NB4 (cell line): ENCODE data around the gene MIEN1.
"Not testable (repeated sequence)": the region's sequence is repeated elsewhere in the genome, so short reads cannot be mapped to it uniquely, and the experiment has no call there.

ENCODE experiments used
- DNase-seq: peaks from one replicate; pipeline ENCODE4 v3.0.0; 2010; ENCODE audit warnings: low read depth
- H3K4me3 ChIP-seq: one replicate; pipeline ENCODE4 v1.5.1; 2011; ENCODE audit warnings: mild to moderate bottlenecking, low read depth, low read length, moderate library complexity
- MAX ChIP-seq: IDR thresholded peaks from 2 replicates; pipeline ENCODE4 v1.6.1; 2011; ENCODE audit warnings: low read depth, low read length
- MYC ChIP-seq: IDR thresholded peaks from 2 replicates; pipeline ENCODE4 v1.6.1; 2011; ENCODE audit warnings: low read depth, low read length
- POLR2A ChIP-seq: IDR thresholded peaks from 2 replicates; pipeline ENCODE4 v1.6.1; 2011; ENCODE audit warnings: mild to moderate bottlenecking; ENCODE audit not compliant: insufficient read length; ENCODE audit errors: extremely low read depth
- TF ChIP-seq, protein P1 (sequence below): IDR thresholded peaks from one replicate; pipeline ENCODE4 v1.5.1; 2012; ENCODE audit warnings: low read depth, low read length

The MIEN1 gene

GRCh38 chr17:39727556-39727955 is 2.8 kb downstream of the MIEN1 start:
- no peak overlapping the region for H3K4me3 ChIP-seq
- DNase-seq: no peak
- TF ChIP-seq, protein P1, sequence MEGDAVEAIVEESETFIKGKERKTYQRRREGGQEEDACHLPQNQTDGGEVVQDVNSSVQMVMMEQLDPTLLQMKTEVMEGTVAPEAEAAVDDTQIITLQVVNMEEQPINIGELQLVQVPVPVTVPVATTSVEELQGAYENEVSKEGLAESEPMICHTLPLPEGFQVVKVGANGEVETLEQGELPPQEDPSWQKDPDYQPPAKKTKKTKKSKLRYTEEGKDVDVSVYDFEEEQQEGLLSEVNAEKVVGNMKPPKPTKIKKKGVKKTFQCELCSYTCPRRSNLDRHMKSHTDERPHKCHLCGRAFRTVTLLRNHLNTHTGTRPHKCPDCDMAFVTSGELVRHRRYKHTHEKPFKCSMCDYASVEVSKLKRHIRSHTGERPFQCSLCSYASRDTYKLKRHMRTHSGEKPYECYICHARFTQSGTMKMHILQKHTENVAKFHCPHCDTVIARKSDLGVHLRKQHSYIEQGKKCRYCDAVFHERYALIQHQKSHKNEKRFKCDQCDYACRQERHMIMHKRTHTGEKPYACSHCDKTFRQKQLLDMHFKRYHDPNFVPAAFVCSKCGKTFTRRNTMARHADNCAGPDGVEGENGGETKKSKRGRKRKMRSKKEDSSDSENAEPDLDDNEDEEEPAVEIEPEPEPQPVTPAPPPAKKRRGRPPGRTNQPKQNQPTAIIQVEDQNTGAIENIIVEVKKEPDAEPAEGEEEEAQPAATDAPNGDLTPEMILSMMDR: no peak
- TF ChIP-seq POLR2A (no peak), MYC (no peak), MAX (no peak)

GRCh38 chr17:39726617-39727016 is 3.7 kb downstream of the MIEN1 start:
- no peak overlapping the region for H3K4me3 ChIP-seq
- TF ChIP-seq MYC (no peak), POLR2A (no peak), MAX (no peak)
- no peak for DNase-seq

GRCh38 chr17:39725923-39726322 is 4.4 kb downstream of the MIEN1 start:
- not testable (repeated sequence) for DNase-seq, H3K4me3 ChIP-seq

DNA sequence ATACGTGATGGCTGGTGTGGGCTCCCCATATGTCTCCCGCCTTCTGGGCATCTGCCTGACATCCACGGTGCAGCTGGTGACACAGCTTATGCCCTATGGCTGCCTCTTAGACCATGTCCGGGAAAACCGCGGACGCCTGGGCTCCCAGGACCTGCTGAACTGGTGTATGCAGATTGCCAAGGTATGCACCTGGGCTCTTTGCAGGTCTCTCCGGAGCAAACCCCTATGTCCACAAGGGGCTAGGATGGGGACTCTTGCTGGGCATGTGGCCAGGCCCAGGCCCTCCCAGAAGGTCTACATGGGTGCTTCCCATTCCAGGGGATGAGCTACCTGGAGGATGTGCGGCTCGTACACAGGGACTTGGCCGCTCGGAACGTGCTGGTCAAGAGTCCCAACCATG is 5.6 kb downstream of the MIEN1 start:
- H3K4me3 ChIP-seq: no peak overlapping the region
- TF ChIP-seq MYC (no peak), POLR2A (no peak), MAX (no peak)
- TF ChIP-seq, protein P1: no peak
- no peak for DNase-seq

- no peak for TF ChIP-seq MYC
- TF ChIP-seq, protein P1: no peak
- TF ChIP-seq MAX: no peak
- no peak for TF ChIP-seq POLR2A
- peak; percentile 50 for DNase-seq
- H3K4me3 ChIP-seq: no peak overlapping the region
Observed at GRCh38 chr17:39722965-39723848, 7.1 kb downstream of the MIEN1 start.

DNA sequence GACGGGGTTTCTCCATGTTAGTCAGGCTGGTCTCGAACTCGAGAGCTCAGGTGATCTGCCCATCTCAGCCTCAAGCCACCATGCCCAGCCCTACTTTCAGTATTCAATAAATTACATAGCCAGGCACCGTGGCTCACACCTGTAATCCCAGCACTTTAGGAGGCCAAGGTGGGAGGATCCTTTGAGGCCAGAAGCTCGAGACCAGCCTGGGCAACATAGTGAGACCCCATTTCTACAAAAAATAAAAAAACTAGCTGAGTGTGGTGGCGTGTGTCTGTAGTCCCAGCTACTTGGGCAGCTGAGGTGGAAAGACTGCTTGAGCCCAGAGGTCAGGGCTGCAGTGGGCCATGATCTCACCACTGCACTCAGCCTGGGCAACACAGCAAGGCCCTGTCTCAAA is 8.2 kb downstream of the MIEN1 start:
- TF ChIP-seq MAX: no peak
- TF ChIP-seq, protein P1: no peak
- TF ChIP-seq MYC: no peak
- TF ChIP-seq POLR2A: no peak
- no peak overlapping the region for H3K4me3 ChIP-seq
- no peak for DNase-seq
